Lung (tissue), 12 donors: Measurements from ENCODE around the gene ZC3H18. TPM values are rescaled to one million over a fixed set of nuclear protein-coding genes. Genes with fewer than 3 reads are reported as not detected.
A peak's percentile ranks its signal among the peaks of the same experiment; 100 is the strongest.

ENCODE experiments used
- ATAC-seq: fragments of 200-7000 bp; cut with Tn5 transposase; one replicate; pipeline ENCODE4 v1.9.1; 2020; ENCODE audit warnings: moderate number of reproducible peaks; ENCODE audit not compliant: insufficient read depth, low FRiP score
- DNase-seq, 3 donors: peaks; one replicate each; pipeline ENCODE4 v3.0.0-alpha.2; 2013 to 2017
- H3K27ac ChIP-seq, 2 donors: one replicate each; pipeline ENCODE4 v1.5.1; 2013; ENCODE audit warnings: mild to moderate bottlenecking in 2 of 2, moderate library complexity in 2 of 2, control low read depth in 1 of 2, inconsistent platforms in 1 of 2, low read depth in 1 of 2, low read length in 1 of 2
- H3K27me3 ChIP-seq, 3 donors: one replicate each; pipeline ENCODE4 v1.5.1; 2013; ENCODE audit warnings: low read length in 2 of 3; ENCODE audit not compliant: control insufficient read depth in 3 of 3, insufficient read depth in 3 of 3
- H3K36me3 ChIP-seq, 4 donors: one replicate each; pipeline ENCODE4 v1.5.1; 2013; ENCODE audit warnings: low read length in 4 of 4, mild to moderate bottlenecking in 1 of 4, moderate library complexity in 1 of 4; ENCODE audit not compliant: control insufficient read depth in 4 of 4, insufficient read depth in 4 of 4
- H3K4me1 ChIP-seq, 5 donors: one replicate each; pipeline ENCODE4 v1.5.1; 2013; ENCODE audit warnings: low read length in 5 of 5, mild to moderate bottlenecking in 2 of 5, moderate library complexity in 1 of 5; ENCODE audit not compliant: control insufficient read depth in 5 of 5, insufficient read depth in 5 of 5
- H3K4me3 ChIP-seq: one replicate; pipeline ENCODE4 v1.5.1; 2013; ENCODE audit warnings: mild to moderate bottlenecking, control low read depth, moderate library complexity
- H3K9ac ChIP-seq, 2 donors: one replicate each; pipeline ENCODE4 v1.5.1; 2013; ENCODE audit warnings: low read length in 2 of 2, control low read depth in 1 of 2; ENCODE audit not compliant: insufficient read depth in 1 of 2
- H3K9me3 ChIP-seq, 4 donors: one replicate each; pipeline ENCODE4 v1.5.1; 2013; ENCODE audit warnings: low read length in 3 of 4, mild to moderate bottlenecking in 1 of 4, moderate library complexity in 1 of 4; ENCODE audit not compliant: control insufficient read depth in 4 of 4, insufficient read depth in 3 of 4
- CTCF ChIP-seq: IDR thresholded peaks from 2 replicates; pipeline ENCODE4 v1.5.1; 2012; ENCODE audit warnings: mild to moderate bottlenecking; ENCODE audit errors: control extremely low read depth, extremely low read depth
- WGBS, 2 donors: extraction: QIAGEN DNeasy Blood & Tissue Kit; methylation state at CpG; one replicate each; pipeline ENCODE4 v1.1.7; 2013; 5-methylcytosine and 5-hydroxymethylcytosine counted together
- polyA plus RNA-seq, 2 donors: library from polyadenylated mRNA; stranded (reverse); fragments of 200-250 nt; gene quantifications; one replicate each; pipeline ENCODE4 v1.2.1, GENCODE V29; 2013
- total RNA-seq, 2 donors: library from RNA; depleted of rRNA in 1 of 2; stranded (reverse); fragments of >200 nt in 1 of 2; gene quantifications; one replicate each; pipeline ENCODE4 v1.2.1, GENCODE V29; 2014 to 2021
- donor health status: control.
- donor health status: control.
- donor health status: Bipolar disorder and iron deficiency.
- donor health status: healthy.
- donor health status: DM: yes; HTN: yes; CAD: no.

Gene ZC3H18
- total and polyA plus RNA-seq, 4 donors = 21.2 to 44.0 (median 28.6) TPM

GRCh38 chr16:88662222-88662842 is 92.1 kb downstream of the ZC3H18 start:
- H3K4me3 ChIP-seq = peak overlapping the region; percentile 71
- H3K36me3 ChIP-seq = peaks cover 0 to 12% (median 3%) of the 10 kb centered on the region in 4 donors
- ATAC-seq (no peak), DNase-seq (peak in 2 of 3 donors; percentile 17 to 28)
- H3K9ac ChIP-seq = peak overlapping the region; percentile 68 to 71
- H3K9me3 ChIP-seq = no peaks in the 10 kb centered on the region
- H3K4me1 ChIP-seq = peaks cover 2 to 13% (median 7%) of the 10 kb centered on the region in 5 donors
- H3K27ac ChIP-seq = peak overlapping the region; percentile 84 to 94
- H3K27me3 ChIP-seq = no peaks in the 10 kb centered on the region
- TF ChIP-seq CTCF = no peak
- WGBS, 2 donors = 1 to 4% methylated on average over 42 to 49 of the region's 49 CpGs

- TF ChIP-seq CTCF = no peak
- no peaks in the 10 kb centered on the region for H3K27me3 ChIP-seq
- 1% methylated on average over 76 to 88 of the region's 88 CpGs for WGBS, 2 donors
- H3K4me3 ChIP-seq = peak within 1 kb of the TSS; percentile 87
- peak; percentile 98 to 99 (median 98) for DNase-seq
- peaks cover 0 to 5% (median under 1%) of the 10 kb centered on the region in 4 donors for H3K36me3 ChIP-seq
- peak; percentile 97 for ATAC-seq
- H3K9me3 ChIP-seq = no peaks in the 10 kb centered on the region
- H3K9ac ChIP-seq = peak within 1 kb of the TSS; percentile 68 to 71
- peak within 1 kb of the TSS; percentile 84 to 94 for H3K27ac ChIP-seq
- peaks cover 2 to 13% (median 7%) of the 10 kb centered on the region in 5 donors for H3K4me1 ChIP-seq
Observed at GRCh38 chr16:88662843-88663606, 92.8 kb downstream of the ZC3H18 start, which contains the start of gene MVD. TSS of gene MVD (minus strand) at chr16:88663091. CDS start at chr16:88663080, 11 bp downstream.

GRCh38 chr16:88665148-88665547 is 94.9 kb downstream of the ZC3H18 start:
- Histone ChIP-seq H3K9me3 (no peaks in the 10 kb centered on the region), H3K27ac (no peak overlapping the region), H3K27me3 (no peaks in the 10 kb centered on the region), H3K4me3 (no peak overlapping the region), H3K36me3 (no peaks in the 10 kb centered on the region), H3K9ac (no peak overlapping the region), H3K4me1 (peaks cover 2 to 13% (median 5%) of the 10 kb centered on the region in 5 donors)
- 74 to 80% methylated on average over 4 of the region's 4 CpGs for whole genome bisulfite sequencing, 2 donors
- no peak for ATAC-seq
- peak in 2 of 3 donors; percentile 20 to 24 for DNase-seq
- TF ChIP-seq CTCF = no peak
